ENCODE measurements around the gene RBFOX1.

The RBFOX1 gene

GRCh38 chr16:7335991-7336634 lies 3.5 kb downstream of the RBFOX1 start:
- DNase-seq: no peak

GRCh38 chr16:7336742-7337141 lies 4.1 kb downstream of the RBFOX1 start:
- DNase-seq: no peak

DNA sequence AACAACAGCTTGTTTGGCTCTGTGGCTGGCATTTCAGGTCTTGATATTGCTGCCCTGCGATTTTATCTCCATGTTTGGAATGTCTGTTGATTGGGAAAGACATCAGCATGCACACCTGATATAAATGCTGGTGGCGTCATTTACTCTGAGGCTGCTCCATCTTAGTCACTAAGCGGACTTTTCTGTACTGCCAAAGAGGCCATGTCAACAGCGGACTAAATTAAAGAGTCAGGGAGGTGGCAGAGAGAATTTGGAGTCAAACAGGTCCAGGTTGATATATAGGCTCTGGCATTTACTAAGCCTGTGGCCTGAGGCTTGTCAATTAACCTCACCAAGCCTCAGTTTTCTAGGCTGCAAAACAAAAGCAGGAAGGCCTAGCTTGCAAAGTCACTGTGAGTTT lies 6.2 kb downstream of the RBFOX1 start:
- no peak for DNase-seq

- DNase-seq: no peak
Measured at GRCh38 chr16:7339700-7340099, 7.1 kb downstream of the RBFOX1 start.

DNA sequence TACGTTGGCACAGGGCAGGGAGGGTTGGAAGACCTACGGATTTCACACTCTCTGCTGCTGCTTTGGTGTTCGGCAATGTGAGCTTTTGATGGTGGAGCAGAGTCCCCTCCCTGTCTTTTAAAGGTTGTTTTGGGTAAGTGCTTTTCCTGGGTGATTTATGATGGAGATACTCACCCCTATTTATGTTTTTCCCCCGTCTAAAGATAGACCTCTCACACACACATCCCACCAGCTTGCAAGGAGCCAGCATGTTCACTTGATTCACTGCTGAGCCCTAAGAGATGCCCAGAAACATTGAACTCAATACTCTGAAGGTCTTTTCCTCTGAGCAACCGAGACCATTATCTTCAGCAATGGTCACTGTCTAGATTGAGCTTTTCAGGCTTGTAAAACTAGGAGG lies 8.3 kb downstream of the RBFOX1 start:
- no peak for DNase-seq

GRCh38 chr16:7342598-7342997 lies 10.0 kb downstream of the RBFOX1 start:
- DNase-seq: no peak

DNA sequence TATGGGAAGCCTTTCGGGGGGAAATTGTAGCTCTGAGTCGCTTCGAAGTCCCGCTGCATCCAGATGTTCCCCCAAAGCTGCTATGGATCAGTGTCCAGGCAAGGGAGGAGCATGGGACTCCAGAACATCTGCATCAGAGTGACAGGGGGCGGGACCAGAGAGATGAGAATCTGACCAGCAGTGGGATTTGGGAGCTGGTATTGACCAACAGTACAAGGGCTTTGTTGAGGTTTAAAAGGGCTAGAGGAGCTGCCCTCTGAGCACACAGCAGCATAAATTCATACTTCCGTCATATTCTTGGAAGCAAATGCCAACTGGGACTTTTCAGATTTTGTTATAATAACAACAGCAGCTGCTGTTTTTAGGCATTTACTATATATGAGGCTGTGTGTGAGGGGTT lies 10.6 kb downstream of the RBFOX1 start:
- no peak for DNase-seq

- DNase-seq: no peak
Measured at GRCh38 chr16:7344830-7345780, 12.5 kb downstream of the RBFOX1 start.

DNA sequence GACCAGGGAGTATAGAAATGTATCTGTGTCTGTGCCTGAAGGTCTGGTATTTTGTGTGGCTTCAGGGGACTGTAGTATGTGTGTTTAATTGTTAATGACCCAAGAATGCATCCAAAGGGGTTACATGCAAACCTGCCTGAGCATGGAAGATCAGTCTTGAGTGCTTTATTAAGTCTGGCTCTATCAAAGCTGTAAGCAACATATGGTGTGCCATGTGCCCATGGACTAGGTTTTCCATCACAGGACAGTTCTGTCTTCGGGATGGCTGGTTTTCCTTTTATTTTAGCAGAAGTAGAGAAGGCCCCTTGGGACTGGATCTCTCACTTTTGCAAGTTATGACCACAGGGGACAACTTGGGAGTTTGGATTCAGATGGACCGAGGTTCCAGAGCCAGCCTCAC lies 18.2 kb downstream of the RBFOX1 start:
- DNase-seq: no peak

DNA sequence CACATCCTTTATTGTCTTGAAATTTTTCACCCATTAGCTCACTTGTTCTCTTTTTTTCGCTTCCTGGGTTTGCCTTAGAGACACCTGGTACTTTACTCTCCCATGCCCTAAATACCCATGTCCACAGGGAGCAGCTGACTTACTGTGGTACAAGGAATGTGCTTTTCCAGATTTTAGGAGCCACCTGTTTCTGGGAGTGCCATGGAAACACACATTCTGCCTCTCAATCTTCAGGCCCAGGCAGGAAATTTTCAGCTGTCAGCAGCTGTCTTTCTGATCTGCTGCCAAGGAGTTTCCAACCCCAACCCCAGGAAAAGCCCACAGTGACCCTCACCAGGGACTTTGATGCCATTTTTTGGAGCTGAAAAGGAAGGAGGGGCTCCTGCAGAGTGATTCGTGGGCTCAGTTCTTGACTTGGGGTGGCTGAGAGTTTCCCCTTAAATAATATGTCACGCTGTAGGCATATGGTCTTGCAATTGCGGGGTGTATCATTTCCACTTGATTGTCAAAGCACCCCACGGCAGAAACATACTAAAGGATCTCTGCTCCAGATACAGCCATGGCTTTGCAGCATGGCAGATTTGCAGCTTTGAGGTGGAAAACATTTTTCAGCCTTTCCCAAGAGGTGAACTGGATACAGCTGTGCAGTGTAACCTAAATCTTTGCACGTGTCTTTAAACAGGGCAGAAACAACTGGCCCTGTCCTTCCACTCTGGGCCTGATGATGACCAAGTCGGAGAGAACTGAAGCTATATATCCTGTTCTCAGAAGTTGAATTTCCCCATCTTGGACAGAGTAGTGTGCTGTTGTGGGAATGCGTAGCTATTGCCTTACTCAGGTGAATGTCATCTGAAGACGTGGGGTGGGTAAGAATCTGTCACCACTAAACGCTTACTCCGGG lies 19.2 kb downstream of the RBFOX1 start:
- DNase-seq: no peak

DNA sequence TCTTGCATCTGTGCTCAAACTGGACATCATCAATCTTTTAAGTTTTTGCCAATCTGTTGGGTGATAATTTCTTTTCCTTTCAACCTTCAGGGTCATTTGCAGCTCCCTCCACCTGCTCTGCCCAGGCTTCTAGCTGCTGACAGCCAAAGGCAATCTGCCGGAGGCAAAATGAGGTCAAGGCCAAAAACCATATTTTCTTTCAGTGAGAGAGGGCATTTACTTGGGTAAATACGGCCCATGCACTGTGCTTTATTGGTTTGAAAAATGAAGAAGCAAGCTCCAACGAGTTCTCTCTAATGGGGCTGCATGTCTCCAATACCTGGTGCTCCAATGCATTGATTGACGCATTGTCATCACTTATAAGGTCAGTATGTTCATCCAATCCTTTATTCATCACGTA lies 23.1 kb downstream of the RBFOX1 start:
- DNase-seq: no peak

DNA sequence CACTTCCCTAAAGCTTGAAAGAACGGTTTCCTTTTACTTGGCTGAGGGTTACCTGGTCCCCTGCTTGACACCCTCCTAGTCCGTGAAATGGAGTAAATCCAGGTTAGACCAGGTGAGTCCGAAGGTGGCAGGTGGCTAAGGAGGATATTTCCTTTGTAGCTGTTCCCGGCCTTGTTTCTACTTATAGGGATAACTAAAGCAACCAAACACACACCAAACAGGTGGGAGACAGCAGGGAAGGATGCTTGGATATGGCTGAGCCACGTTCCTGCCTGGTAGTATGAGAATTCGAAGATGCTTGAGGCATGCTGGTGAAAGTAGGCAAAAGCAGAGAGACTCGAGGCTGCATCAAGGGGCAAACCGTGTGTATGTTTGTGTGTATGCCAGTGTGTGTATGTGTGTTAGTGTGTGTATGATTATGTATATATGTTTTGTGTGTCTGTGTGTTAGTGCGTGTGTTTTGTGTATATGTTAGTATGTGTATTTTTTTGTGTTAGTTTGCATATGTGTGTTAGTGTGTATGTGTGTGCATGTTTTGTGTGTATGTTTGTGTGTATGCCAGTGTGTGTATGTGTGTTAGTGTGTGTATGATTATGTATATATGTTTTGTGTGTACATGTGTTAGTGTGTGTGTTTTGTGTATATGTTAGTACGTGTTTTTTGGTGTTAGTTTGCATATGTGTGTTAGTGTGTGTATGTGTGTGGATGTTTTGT lies 28.9 kb downstream of the RBFOX1 start:
- DNase-seq: no peak

DNA sequence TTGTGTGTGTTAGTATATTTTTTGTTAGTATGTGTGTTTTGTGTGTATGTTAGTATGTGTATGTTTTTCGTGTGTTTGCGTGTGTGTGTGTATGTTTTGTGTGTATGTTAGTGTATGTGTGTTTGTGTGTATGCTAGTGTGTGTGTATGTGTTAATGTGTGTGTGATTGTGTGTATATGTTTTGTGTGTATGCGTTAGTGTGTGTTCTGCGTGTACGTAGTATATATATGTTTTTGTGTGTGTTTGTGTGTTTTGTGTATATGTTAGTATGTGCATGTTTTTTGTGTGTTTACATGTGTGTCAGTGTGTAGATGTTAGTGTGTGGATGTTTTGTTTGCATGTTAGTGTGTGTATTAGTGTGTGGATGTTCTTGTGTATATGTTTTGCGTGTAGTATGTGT lies 29.6 kb downstream of the RBFOX1 start:
- no peak for DNase-seq

- DNase-seq: no peak
Measured at GRCh38 chr16:7363422-7364417, 31.1 kb downstream of the RBFOX1 start.

GRCh38 chr16:7366041-7366440 lies 33.4 kb downstream of the RBFOX1 start:
- no peak for DNase-seq

- DNase-seq: no peak
Measured at GRCh38 chr16:7366993-7367880, 34.6 kb downstream of the RBFOX1 start.

GRCh38 chr16:7369204-7369603 lies 36.6 kb downstream of the RBFOX1 start:
- DNase-seq: no peak

- DNase-seq: no peak
Measured at GRCh38 chr16:7372095-7372494, 39.5 kb downstream of the RBFOX1 start.

DNA sequence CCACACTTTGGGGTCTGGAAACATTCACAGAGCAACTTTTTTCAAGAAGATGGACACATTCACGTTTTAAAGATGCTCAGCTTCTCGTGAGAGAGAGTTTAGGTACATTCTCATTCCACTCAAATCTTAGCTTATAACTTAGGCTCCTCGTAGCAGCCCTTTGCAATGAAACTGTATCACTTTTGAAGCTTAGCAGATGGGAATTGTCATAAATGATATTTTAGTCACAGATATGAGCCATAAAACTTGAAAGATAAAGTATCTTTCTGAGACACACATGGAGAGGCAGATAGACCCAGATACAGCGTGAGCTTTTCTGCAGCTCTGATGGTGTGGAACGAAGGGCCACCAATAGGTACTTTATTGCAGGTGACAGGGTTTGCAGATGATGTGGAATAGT lies 41.1 kb downstream of the RBFOX1 start:
- no peak for DNase-seq

- no peak for DNase-seq
Measured at GRCh38 chr16:7374614-7375174, 42.0 kb downstream of the RBFOX1 start.
